GM21786 (cell line): ENCODE measurements around the gene RFC2.
"Not testable (repeated sequence)": the region's sequence is repeated elsewhere in the genome, so short reads cannot be mapped to it uniquely, and the experiment has no call there.

Experiments used
- ATAC-seq: cut with Tn5 transposase; IDR thresholded peaks from one replicate; pipeline ENCODE4 v1.9.1; 2021; ENCODE audit not compliant: unreplicated experiment

The RFC2 gene

DNA sequence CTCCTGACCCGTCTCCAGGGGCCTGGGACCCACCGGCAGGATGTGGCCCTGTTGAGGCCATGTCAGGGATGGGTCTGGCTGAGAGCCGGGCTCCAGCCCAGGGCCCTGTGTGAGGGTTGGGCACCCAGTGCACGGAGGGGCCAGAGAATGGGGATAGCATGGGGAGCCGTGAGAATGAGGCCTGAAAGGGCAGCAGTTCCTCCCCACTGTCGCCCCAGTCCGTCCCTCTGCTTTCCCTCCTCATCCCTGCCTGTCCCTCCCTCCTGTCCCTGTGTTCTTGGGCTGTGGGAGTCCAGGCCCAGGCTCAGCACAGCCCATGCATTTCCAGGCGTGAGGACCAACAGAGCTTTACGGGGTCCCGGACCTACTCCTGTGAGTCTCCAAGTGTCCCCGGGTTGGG is 34.8 kb downstream of the RFC2 start:
- no peak for ATAC-seq

DNA sequence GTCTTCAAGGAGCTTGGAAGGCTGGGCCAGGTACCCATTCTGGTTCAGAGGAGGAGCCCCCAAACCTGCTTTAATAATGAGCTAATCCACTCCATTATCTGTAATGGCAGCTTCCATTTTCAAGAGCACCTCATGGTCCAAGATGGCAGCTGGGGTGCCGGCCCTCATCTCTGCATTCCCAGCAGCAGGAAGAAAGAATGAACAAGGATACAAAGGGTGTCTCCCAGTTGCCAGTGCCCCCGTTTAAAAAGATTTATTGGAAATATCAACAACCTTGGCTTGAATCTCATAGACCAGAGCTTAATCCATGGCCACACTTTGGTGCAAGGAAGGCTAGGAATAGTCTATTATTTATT is 35.9 kb downstream of the RFC2 start:
- ATAC-seq, result no peak

- peak; percentile 60 for ATAC-seq
These were observed 36.5 kb downstream of the RFC2 start for GRCh38 chr7:74217455-74218342.

DNA sequence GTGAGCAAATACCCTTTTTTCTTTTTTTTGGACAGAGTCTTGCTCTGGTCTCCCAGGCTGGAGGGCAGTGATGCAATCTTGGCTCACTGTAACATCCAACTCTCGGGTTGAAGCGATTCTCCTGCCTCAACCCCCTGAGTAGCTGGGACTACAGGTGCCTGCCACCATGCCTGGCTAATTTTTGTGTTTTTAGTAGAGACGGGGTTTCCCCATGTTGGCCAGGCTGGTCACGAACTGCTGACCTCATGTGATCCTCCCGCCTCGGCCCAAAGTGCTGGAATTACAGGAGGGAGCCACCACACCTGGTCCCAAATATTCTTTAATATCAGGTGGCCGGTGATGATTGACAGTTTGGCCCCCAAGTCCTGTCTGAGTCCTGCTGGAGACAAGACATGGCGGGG is 37.8 kb downstream of the RFC2 start:
- ATAC-seq, result no peak

DNA sequence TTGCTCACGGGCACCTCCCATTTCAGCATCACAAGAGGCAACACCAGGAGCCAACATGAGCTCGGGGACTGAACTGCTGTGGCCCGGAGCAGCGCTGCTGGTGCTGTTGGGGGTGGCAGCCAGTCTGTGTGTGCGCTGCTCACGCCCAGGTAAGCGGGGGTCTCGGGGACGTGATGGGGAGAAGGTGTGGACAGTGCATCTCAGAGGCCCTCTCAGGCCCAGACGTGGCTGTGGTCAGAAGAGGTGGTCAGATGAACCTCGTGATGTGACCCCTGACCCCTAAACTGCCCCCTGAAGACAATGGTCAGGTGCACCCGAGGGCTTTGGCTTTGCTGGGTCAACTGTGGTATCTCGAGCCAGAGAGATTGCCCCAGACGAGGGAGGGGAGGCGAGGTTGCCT is 38.3 kb downstream of the RFC2 start:
- ATAC-seq, result no peak

DNA sequence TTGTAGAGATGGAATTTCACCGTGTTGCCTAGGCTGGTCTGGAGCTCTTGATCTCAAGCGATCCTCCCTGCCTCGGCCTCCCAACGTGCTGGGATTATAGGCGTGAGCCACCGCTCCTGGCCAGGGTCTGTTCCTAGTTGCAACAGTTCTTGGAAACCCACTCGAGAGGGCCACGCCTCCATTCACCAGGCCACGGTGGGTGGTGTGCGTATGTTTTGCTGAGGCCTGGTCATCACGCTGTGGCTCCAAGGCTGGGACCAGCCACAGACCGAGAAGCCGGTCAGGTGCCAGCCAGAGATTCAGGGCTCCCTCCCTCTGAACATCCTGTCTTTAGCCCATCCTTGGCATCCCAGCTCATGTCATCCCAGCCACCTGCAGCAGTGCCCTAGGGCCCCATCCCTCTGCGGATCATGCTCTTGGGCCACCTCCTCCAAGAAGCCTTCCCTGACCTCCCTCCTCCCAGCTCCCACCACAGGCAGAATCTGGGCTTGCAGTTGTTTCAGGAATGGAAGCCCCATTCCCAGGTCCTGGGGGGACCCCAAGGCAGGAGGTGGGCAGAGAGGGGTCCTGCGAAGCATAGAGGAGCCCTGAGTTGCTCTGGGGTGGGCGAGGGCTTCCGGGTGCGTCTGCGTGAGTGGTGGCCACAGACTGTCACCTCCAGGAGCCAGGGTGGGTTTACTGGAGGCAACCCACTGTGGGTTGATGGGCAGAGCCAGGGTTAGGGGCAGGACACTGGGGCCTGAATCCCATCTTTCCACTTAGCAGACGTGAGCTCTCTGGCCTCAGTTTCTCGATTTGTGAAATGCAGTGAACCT is 39.2 kb downstream of the RFC2 start:
- no peak for ATAC-seq

- no peak for ATAC-seq
These were observed 41.5 kb downstream of the RFC2 start for GRCh38 chr7:74212661-74213060.

- ATAC-seq, result not testable (repeated sequence)
These were observed 46.0 kb downstream of the RFC2 start for GRCh38 chr7:74208241-74208640.

DNA sequence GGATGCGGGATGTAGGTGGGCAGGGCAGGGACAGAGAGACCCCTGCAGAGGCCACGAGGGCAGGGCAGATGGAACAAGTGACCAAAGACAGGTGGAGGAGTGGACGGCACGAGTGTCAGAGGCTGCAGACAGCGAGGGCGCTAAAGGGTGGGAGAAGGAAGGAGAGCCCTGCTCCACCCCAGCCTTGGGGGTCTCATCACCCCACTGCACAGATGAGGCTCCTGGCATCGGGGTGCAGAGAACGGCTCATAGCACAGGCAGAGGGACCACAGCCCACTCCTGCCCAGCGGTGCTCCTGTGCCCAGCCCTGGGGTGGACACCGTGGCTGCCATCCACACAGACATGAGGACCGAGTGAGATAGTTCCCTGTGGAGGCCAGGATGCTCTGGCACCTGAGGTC is 46.6 kb downstream of the RFC2 start:
- no peak for ATAC-seq

GRCh38 chr7:74206589-74207120 is 47.5 kb downstream of the RFC2 start:
- no peak for ATAC-seq

DNA sequence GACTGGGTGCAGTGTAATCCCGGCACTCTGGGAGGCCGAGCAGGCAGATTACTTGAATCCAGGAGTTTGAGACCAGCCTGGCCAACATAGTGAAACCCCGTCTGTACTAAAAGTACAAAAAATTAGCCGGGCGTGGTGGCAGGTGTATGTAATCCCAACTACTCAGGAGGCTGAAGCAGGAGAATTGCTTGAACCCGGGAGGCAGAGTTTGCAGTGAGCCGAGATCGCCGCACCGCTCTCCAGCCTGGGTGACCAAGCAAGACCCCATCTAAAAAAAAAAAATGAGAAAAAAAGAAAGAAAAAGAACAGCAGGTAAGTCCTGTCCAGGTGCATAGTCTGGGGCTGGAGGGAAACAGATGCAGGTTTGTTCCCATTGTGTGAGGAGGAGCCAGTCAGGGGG is 48.1 kb downstream of the RFC2 start:
- not testable (repeated sequence) for ATAC-seq

DNA sequence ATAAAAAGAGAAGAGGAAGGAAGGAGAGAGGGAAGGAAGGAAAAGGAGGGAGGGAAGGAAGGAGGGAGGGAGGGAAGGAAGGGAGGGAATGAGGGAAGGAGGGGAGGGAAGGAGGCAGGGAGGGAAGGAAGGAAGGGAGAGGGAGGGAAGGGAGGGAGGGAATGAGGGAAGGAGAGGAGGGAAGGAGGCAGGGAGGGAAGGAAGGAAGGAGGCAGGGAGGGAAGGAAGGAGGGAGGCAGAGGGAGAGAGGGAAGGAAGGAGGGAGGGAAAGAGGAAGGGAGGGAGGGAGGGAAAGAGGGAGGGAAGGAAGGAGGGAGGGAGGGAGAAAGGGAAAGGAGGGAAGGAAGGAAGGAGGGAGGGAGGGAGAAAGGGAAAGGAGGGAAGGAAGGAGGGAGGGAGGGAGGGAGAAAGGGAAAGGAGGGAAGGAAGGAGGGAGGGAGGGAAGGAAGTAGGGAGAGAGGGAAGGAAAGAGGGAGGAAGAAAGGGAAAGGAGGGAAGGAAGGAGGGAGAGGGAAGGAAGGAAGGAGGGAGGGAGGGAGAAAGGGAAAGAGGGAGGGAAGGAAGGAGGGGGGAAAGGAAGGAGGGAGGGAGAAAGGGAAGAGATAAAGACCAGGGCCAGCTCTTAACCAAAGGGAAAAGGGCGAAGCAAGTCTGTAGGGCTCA is 50.1 kb downstream of the RFC2 start:
- ATAC-seq, result no peak

DNA sequence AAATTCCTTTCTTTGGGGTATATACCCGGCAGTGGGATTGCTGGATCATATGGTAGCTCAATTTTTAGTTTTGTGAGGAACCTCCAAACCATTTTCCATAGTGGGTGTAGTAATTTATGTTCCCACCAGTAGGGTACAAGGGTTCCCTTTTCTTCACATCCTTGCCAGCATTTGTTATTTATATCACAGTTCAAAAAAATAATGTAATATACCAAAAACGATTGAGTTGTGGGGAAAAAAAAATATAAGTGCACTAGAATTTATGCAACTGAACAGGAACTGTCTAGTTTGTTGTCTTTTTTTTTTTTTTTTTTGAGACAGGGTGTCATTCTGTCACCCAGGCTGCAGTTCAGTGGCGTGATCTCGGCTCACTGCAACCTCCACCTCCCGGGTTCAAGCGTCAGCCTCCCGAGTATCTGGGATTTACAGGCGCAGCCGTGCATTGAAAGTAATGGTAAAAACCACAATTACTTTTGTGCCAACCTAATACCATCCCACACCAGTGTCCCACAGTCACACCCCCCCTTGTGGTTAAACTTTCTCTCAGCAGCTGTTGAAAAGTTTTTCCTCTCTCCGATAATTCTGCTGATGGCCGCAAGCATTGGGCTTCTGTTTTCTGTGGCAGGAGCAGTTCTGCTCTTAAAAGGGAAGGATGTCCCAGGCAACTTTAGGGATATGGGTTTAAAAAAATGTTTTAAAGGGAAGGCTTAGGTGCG is 51.2 kb downstream of the RFC2 start:
- no peak for ATAC-seq

GRCh38 chr7:74199551-74200355 is 54.4 kb downstream of the RFC2 start:
- no peak for ATAC-seq

- no peak for ATAC-seq
These were observed 56.6 kb downstream of the RFC2 start for GRCh38 chr7:74197449-74198124.

DNA sequence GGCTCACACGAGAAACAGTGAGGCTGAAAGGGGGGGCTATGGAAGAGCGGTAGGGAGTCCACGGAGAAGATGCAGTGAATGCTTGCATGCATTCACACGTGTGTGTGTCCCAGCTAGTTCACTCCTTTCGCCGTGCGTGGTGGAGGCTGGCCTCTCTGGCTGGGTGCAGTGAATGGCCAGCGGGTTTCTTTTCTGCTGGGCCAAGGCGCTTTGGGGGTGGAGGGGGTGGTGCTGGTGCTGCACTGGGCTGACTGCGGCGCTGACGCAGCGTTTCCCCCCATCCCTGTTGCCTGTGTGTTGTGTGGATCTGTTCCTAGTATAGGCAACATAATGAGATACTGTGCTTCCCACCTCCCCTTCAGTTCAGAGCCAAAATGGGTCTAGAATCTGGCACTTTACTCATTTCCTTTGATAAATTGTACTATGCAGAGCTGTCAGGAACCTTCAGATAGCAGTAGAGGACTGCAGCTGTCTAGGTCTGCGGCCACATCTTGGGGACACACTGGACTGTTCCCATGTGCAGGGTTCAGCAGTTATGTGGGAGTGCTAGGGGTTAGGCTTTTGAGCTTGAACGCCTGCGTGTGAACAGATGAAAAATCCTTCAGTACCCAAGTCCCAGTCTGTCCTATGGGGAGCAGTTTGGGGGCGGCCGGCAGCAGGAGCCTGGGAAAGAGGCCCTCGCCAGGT is 58.1 kb downstream of the RFC2 start:
- ATAC-seq, result not testable (repeated sequence)

GRCh38 chr7:74195139-74195860 is 58.9 kb downstream of the RFC2 start:
- ATAC-seq, result not testable (repeated sequence)

DNA sequence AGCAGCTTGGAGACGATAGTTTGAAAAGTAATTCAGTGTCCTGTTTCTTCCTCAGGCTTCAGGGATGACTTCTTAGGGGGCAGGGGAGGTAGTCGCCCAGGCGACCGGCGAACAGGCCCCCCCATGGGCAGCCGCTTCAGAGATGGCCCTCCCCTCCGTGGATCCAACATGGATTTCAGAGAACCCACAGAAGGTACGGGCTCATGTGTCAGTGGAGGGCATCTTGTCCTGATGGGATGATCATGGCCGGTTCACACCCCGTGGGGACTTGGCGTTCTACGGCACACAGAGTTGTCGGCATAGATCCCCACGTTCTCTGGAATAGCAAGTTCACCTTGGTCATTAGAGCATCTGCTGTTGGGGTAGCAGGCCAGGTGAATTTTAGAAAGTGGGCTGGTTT is 59.5 kb downstream of the RFC2 start:
- no peak for ATAC-seq
